DOHH2 (cell line): ENCODE measurements around the gene FADS6.

Experiments used
- CTCF ChIP-seq: fragments of 200-600 bp; sonication (generic); IDR thresholded peaks from one replicate; pipeline ENCODE4 v1.5.1; 2014; ENCODE audit warnings: antibody characterized with exemption, mild to moderate bottlenecking, low read depth, low read length; ENCODE audit not compliant: poor library complexity, severe bottlenecking
- EZH2phosphoT487 ChIP-seq: fragments of 200-600 bp; sonication (generic); IDR thresholded peaks from 2 replicates; pipeline ENCODE4 v1.6.1; 2017; ENCODE audit warnings: borderline replicate concordance, mild to moderate bottlenecking, antibody characterized with exemption, low read length, moderate library complexity, mixed read lengths

- TF ChIP-seq CTCF (no peak), EZH2phosphoT487 (no peak)
These were observed 59.7 kb downstream of the FADS6 start for GRCh38 chr17:74833501-74834377.
